HUDEP-2 (cell line): Measurements from ENCODE around the gene S100A3.
"Not testable (repeated sequence)": the region's sequence is repeated elsewhere in the genome, so short reads cannot be mapped to it uniquely, and the experiment has no call there.

Source experiments
- DNase-seq, 76 experiments: peaks; one replicate each; lab custom pipeline; 2025; ENCODE audit not compliant: unreplicated experiment in 76 of 76; lab: John Stamatoyannopoulos, UW

S100A3 gene

DNA sequence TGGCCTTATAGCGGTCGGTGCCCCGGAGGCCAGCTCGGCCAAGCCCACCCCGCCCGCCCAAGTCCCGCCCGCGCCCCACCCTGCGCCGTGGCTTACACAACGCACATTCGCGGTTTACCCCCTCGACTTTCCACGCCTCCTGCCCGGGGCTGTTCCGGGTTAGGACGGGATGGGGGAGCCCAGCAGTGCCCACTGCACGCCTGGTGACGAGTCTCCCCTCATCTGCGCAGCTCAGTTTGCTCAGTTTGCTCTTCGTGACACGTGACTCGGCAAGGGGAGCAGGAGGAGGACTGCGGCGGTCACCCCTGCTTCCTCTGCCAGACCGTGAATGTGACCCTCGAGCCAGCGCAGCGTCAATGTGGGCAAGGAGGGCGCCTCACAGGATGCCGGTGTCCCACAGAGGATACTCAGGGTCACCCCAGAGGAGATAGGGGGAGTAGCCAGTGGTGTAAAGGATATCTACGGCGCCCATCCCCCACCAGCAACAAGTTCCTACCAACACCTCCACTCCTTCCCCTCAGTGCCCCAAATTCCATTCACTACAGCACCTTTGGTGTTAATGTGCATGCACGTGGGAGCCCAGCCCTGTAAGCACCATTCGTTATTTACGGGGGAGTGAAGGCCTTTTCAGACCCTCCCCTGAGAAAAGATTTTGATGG, 12.9 kb downstream of the S100A3 start:
- DNase-seq: peak in 73 of 76 experiments; percentile 19 to 91 (median 77)

DNA sequence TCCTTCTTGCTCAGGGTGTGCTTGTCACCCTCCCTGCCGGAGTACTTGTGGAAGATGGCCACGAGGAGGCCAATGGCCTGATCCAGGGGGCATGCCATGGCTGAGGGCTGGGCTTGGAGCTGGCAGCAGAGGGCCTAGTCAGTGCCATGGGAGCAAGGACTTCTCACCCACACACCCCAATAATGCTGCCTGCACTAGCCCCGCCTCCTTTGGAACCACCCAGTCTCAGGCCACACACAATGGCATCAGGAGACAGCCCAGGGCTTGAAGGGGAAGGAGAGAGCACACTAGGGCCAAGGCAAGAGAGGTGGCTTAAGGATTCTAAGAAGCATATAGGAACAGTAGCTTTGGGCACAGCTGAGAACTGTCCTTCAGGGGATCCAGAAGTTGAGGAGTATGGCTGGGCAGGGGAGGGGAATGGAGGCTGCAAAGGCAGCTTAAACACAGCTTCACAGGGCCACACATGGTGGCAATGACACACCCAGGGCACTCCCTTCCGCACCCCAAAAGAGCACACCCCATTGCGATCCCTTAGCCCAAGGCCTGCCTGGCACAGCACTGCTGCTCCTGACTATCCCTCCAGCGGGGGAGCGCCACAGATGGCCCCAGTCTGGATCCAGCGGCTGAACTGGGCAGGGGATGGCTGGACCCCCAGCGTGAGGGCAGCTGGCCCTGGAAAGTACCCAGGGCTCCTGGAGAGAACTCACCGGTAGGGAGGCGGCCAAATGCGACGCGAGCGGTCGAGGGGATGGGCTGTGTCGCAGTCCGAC, 13.6 kb downstream of the S100A3 start, which contains the start of gene S100A6:
Gene S100A6, minus strand, starts transcription at position 750 of the 770 bp plus-strand sequence. Its CDS starts 652 bp downstream, at position 98.
- peak in 62 of 76 experiments; percentile 23 to 75 (median 54) for DNase-seq

DNA sequence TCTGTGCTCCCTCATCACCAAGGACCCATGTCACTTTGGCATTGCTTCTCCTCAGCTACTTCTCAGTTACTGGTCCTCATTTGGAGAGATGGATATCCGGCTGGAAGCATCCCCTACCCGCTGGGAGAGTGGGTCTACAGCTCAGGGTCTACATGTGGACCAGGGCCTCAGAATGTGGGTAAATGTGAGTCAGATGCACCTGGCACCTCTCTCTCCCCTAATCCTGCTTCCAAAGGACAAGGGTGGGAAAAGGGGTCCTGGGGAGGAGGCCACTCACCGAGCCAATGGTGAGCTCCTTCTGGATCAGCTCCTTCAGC, 14.2 kb downstream of the S100A3 start:
- no peak for DNase-seq

DNA sequence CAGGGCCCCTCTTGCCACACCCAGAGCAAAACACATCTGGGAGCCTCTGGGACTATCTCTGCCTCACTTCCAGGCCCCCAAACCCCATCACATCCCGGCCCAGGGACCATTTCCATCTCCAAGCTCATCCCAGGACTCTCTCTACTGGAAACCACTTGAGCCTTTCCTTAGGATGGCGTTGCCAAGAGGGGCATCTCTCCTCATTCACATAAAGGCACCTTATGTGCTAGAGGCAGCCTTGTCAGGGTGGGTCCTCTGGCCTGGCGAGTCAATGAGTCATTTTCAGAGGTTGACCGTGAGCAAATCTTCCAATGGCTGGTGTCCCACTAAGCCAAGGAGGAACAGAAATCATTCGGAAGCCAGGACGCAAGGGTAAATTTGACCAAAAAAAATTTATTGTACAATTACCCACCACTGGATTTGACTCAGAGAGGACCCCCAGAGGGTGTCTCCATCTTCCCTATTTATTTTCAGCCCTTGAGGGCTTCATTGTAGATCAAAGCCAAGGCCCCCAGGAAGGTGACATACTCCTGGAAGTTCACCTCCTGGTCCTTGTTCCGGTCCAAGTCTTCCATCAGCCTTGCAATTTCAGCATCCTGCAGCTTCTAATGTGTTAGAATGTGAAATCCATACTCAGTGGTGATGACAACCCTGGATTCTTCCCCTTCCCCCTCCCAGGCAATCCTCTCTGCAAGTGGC, 14.7 kb downstream of the S100A3 start:
- peak in 9 of 76 experiments; percentile 18 to 71 (median 45) for DNase-seq

DNA sequence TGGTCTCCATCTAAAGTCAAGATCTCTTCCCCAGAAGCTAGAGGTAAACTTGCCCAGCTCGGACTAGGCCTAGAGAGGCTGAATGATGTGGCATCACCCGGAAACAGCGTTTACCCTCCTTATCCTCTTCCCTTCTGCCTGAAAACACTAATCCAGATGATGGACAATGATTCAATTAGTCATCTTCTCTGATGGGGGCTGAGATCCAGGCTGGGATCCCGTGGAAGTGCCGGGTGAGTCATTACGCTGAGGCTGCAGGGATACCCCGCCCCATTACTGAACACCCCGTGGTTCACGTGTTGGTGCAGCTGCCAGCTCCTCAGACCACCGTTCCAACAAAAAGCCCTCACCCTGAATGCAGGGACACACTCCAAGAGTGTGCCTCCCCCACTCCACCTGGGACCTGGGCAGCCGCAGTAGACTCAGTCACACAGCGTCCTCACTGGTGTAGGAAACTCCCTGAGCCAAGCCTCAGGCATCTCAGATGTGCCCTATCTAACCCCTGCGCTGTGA, 15.3 kb downstream of the S100A3 start:
- DNase-seq: peak in 48 of 76 experiments; percentile 23 to 77 (median 54)

DNA sequence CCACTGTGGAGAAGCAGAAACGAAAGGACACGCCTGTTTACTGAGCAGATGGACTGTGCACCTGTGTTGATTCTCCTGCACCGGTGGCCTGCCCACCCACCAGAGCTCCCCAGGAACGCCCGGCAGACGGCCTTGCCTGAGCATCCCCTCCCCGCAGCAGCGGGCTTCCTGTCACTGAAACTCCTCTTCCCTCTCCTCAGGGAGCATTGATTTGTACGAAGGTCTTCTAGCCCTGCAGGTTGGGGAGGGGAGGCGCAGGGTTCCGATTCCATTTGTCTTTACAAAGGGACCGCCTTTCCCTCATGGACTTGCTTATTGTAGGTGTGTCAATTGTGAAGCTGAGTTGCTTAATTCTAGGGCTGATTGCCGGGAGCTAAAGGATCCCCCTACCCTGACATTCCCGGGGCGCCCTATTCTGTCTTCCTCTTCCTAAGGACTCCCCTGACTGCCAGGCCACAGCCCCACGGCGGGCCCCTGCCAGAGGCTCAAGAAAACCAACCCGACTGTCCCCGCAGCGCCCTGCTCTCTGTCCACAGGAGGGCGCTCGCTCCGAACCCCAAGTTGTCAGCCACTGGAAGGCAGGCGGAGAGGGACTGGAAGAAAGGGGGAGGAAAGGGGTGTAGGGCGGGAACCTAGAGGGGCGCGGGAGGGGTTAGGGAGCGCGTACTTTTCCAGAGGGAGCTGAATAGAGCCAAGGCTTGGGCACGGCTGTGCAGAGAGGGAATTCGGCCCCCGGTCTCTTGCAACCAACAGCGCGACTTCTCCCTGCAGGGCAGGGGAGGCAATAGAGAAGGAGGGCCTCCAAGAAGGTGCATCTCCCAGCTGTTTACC, 16.1 kb downstream of the S100A3 start:
- DNase-seq: peak in 74 of 76 experiments; percentile 19 to 90 (median 78)

DNA sequence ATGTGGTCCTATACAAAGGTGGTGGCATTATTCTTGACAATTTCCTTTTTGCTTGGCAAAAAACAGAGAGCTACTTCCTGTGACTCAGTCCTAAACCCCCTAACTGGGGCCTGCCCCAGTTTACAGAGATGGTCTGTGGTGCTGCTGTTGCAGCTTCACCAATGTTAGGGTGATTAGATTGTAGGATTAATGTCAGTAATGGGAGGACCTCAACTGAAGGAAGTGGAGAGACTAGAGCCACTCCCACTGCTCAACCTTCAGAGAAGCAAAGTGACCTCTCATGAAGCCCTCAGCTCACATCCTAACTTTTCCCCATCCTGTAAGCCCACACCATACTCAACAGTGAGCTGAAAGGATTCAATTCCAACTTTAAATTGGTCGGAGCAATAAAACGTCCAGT, 16.9 kb downstream of the S100A3 start:
- DNase-seq: peak in 57 of 76 experiments; percentile 20 to 84 (median 52)

DNA sequence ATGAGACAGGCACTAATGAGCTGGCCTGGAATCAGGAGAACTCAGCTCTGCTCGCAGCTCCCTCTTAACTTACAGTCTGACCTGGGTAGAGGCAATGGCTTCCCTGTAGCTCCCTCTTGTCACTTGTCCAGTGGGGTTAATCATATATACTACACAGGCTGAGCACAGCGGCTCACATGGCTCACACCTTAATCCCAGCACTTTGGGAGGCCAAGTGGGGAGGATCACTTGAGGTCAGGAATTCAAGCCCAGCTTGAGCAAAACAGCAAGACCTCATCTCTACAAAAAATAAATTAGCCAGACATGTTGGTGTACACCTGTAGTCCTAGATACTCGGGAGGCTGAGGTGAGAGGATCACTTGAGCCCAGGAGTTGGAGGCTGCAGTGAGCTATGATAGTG, 17.4 kb downstream of the S100A3 start:
- DNase-seq: peak in 1 of 76 experiments; percentile 0

DNA sequence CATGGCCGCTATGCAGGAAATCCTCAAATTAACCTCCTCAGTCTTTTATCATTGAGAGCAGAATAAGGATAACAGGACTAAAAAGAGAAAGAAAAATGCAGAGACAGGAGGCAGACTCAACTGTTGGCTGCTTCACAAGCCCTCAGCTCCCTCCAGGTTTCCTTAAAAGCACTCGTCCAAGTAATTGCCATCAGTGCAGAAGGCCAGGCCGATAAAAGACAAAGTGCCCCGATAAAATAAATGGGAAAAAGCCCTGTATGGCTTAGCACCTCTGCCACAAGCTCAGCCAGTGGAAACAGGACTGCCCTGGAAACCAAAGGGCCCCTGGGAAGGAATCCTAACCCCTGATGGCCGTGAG, 21.4 kb downstream of the S100A3 start:
- no peak for DNase-seq

DNA sequence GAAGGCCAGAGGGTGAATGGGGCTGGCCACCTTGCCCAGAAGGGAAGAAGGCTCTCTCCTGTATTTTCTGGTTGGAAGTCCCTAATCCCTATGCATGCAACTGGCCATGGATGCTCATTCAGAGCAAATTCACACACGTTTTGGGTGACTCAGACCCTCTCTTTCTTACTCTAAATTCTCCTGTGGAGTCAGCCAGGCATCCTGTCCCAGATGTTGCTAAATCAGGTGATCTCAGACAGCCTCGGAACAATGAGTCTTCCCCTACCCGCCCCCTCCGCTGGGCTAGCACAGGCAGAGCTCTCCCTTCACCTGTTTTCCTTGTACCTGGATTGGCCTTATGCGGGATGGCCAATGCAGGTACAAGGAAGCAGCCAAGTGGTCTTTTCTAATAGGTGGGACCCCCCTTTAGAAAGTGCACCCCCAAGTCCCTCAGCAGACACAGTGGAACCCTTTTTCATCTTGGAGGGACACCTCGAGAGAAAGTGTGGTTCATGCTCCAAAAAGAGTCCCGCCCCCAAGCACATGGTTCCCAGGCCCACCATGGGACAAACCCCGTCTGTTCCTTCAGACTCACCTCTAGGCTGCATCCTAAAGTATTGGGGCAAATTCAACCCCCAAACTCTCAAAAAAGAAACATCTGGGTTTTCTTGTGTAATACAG, 21.9 kb downstream of the S100A3 start:
- DNase-seq: peak in 2 of 76 experiments; percentile 37 to 48

DNA sequence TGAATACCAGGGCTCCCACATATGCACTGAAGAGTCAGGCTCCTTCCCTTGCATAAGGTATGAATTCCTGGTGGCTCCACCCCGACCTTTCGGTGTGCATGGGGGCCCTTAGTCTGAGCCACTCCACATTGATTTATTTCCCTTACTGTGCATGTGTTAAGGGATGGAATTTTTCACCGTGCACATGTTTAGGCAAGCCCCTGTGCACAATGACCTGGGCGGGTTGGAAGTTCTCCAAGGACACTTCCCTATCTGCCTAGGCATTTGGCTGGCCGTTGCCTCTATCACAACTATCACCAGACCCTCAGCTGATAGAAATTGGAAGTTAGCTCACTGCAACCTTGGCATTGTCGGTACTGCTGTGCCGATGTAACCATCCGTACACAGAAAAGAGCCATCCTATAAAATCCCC, 22.9 kb downstream of the S100A3 start:
- peak in 74 of 76 experiments; percentile 39 to 96 (median 85) for DNase-seq

DNA sequence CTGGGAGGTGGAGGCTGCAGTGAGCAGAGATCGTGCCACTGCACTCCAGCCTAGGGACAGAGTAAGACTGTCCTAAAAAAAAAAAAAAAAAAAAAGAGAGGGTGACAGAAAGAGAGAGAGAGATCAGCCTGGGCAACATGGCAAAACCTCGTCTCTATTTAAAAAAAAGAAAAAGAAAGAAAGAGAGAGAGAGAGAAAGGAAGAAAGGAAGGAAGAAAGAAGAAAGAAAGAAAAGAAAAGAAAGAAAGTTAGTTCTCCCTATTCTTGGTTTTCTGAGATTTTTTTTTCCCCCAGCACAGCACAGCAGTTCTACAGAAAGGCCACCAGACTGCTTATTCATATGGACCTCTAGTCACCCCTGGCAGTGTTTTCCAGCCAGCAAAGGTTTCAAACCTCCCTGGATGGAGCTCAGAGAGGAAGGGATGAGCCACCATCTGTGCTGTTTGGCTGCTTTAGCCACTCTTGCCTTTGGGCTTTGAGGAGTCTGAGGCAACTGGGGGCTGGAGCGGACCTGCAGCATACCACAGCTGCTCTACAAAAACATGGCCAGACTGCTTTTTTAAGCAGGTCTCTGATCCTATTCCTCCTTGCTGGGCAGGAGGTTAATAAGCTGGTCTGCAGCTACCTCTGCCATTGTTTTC, 23.9 kb downstream of the S100A3 start:
- peak in 5 of 76 experiments; percentile 10 to 40 (median 26) for DNase-seq

DNA sequence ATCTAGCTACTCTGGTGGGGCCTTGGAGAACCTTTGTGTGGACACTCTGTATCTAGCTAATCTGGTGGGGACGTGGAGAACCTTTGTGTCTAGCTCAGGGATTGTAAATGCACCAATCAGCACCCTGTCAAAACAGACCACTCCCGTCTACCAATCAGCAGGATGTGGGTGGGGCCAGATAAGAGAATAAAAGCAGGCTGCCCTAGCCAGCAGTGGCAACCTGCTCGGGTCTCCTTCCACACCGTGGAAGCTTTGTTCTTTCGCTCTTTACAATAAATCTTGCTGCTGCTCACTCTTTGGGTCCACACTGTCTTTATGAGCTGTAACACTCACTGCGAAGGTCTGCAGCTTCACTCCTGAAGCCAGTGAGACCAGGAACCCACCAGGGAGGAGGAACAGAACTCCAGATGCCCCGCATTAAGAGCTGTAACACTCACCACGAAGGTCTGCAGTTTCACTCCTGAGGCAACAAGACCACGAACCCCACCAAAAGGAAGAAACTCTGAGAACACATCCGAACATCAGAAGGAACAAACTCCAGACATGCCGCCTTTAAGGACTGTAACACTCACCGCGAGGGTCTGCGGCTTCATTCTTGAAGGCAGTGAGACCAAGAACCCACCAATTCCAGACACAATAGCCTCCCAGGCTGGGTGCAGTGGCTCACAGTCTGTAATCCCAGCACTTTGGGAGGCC, 26.6 kb downstream of the S100A3 start:
- peak in 5 of 76 experiments; percentile 10 to 24 (median 13) for DNase-seq

DNA sequence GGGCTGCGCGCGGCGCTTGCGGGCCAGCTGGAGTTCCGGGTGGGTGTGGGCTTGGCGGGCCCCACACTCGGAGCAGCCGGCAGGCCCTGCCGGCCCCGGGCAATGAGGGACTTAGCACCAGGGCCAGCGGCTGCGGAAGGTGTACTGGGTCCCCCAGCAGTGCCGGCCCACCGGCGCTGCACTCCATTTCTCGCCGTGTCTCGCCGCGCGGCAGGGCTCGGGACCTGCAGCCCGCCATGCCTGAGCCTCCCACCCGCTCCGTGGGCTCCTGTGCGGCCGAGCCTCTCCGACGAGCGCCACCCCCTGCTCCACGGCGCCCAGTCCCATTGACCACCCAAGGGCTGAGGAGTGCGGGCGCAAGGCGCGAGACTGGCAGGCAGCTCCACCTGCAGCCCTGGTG, 27.2 kb downstream of the S100A3 start:
- DNase-seq: not testable (repeated sequence)

DNA sequence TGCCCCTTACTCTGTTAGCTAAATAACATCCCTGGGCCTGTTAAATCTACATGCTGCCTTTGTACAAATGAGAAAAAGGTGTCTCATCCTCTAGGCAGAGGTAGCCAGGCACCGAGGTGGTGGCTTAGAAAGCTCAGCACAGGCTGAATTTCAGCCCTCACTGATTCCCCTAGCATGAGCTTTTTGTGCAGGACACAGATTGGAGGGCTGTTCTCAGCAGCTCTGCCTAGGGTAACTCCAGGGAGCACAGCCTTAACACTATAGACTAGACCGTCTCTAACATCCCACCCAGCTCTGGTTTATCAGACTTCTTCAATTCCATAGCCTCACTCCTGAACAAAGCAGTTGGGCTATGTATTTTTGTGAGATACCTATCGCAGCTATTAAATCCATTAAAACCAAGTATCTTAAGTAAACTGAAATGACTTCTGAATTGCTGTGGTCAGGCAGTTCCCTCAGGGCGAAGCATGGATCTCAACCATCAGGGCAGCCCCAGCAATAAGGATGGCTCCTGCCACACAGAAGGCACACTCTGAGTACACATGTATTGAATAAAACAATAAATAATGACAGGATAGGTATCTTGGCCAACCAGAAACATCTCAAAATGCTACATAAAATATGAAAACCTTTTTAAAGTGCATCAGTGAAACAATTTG, 28.1 kb downstream of the S100A3 start:
- DNase-seq: peak in 1 of 76 experiments; percentile 1

DNA sequence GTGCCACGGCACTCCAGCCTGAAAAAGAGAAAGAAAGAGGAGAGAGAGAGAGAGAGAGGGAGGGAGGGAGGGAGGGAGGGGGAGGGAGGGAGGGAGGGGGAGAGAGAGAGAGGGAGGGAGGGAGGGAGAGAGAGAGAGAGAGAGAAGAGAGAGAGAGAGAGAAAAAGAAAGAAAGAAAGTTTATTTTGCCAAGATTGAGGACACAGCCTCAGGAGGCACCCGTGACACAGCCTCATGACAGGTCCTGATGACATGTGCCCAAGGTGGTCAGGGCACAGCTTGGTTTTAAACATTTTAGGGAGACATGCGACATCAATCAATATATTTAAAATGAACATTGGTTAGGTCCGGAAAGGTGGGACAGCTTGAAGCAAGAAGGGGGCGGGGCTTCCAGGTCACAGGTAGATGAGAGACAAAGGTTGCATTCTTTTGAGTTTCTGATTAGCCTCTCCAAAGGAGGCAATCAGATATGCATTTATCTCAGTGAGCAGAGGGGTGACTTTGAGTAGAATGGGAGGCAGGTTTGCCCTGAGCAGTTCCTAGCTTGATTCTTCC, 28.8 kb downstream of the S100A3 start:
- DNase-seq: peak in 1 of 76 experiments; percentile 15

DNA sequence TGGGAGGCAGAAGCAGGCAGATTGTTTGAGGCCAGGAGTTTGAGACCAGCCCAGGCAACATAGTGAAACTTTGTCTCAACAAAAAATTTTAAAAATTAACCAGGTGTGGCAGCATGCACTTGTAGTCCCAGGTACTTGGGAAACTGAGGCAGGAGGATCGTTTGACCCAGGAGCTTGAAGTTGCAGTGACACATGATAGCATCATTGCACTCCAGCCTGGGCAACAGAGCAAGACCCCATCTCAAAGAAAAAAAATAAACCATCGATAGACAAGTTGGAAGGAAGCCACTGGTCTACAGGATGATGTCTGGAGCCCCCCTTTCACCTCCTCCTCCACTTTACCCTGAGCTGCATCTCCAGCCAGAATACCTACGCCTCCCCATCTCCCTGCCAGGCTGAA, 29.8 kb downstream of the S100A3 start:
- no peak for DNase-seq
